G401.6 (cell line): Measurements from ENCODE around the gene APOM.

ENCODE experiments used
- FAIRE-seq: peaks from 2 replicates; lab custom pipeline; 2012; peaks lifted over from hg19 to GRCh38; lab: Jason Lieb, UNC

APOM gene

DNA sequence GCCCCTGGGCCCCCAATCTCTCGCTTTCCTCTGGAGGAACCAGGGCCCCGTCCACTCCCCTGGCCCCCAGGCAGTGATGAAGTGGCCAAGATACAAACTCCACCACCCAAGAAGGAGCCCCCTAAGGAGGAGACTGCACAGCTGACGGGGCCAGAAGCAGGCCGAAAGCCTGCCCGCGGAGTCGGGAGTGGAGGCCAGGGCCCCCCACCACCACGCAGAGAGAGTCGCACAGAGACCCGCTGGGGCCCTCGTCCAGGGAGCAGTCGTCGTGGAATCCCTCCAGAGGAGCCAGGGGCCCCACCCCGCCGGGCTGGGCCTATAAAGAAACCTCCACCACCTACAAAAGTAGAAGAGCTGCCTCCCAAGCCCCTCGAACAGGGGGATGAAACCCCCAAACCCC is 24.5 kb upstream of the APOM start:
- FAIRE-seq, result no peak

DNA sequence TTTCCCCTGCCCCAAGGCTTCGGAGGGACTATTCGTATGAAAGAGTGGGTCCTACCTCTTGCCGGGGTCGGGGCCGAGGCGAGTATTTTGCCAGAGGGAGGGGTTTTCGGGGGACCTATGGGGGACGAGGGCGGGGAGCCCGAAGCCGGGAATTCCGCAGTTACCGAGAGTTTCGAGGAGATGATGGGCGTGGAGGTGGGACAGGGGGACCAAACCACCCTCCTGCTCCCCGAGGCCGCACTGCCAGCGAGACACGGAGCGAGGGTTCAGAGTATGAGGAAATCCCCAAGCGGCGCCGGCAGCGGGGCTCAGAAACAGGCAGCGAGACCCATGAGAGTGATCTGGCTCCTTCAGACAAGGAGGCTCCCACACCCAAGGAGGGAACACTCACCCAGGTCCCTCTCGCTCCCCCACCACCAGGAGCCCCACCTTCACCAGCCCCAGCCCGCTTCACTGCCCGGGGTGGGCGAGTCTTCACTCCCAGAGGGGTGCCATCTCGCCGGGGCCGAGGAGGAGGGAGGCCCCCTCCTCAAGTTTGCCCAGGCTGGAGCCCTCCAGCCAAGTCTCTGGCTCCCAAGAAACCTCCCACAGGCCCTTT is 23.9 kb upstream of the APOM start:
- FAIRE-seq, result no peak

DNA sequence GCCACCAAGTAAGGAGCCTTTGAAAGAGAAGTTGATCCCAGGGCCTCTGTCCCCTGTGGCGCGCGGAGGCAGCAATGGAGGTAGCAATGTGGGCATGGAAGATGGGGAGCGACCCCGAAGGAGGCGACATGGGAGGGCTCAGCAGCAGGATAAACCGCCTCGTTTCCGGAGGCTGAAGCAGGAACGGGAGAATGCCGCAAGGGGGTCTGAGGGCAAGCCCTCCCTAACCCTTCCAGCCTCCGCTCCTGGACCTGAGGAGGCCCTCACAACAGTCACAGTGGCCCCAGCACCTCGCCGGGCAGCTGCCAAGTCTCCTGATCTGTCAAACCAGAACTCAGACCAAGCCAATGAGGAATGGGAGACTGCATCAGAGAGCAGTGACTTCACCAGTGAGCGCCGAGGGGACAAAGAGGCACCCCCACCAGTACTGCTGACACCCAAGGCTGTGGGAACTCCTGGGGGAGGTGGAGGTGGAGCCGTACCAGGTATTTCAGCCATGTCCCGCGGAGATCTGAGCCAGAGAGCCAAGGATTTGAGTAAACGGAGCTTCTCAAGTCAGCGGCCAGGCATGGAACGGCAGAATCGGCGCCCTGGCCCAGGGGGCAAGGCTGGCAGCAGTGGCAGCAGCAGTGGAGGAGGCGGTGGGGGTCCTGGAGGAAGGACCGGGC is 23.3 kb upstream of the APOM start:
- no peak for FAIRE-seq

DNA sequence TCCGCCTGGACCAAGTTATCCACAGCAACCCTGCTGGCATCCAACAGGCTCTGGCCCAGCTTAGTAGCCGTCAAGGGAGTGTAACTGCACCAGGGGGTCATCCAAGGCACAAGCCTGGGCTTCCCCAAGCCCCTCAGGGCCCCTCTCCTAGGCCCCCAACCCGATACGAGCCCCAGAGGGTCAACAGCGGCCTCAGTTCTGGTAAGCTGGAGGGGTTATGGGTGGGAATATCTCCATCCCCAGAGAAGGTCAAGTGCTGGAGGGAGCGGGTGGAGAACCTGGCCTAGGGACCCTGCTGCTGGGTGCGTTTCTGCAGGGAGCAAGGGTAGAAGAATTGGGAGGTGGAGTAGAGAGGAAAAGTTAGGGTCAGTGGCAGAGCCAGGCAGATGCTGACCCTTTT is 22.2 kb upstream of the APOM start:
- FAIRE-seq, result no peak

DNA sequence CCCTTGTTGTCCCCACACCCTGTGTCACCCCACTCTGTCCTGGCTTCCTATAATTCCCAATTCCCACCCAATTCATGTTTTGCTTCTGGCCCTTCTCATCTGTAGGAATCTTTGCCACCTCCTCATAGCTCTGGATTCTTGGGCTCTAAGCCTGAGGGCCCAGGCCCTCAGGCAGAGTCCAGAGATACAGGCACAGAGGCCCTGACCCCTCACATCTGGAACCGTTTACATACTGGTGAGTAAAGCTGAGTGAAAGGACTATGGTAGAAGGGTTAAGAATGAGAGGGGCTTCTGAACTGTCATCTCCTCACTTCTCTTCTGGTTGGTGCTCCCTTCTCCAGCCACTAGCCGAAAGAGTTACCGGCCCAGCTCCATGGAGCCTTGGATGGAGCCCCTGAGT is 21.6 kb upstream of the APOM start:
- no peak for FAIRE-seq

DNA sequence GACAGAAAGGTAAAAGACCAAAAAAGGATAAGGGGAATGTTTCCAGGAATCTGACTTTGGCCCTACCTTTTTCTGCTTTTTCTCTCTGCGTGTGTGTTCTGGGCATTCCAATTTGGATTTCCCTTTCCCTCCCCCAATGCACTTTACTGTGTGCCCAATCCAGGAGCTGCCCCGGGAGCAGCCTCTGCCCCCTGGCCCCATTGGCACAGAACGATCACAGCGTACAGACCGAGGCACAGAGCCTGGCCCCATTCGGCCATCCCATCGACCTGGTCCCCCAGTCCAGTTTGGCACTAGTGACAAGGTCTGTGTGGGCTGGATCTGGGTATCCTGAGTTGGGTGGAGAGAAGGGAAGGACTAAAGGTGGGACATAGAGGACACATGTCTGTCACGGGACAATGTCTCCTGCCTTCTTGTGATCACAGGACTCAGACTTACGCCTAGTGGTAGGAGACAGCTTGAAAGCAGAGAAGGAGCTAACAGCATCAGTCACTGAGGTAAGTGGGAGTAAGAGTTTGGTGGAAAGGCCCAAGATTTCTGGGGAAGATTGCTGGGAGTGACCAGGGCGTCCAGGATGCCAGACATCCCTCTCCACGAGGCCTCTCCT is 20.6 kb upstream of the APOM start:
- no peak for FAIRE-seq

DNA sequence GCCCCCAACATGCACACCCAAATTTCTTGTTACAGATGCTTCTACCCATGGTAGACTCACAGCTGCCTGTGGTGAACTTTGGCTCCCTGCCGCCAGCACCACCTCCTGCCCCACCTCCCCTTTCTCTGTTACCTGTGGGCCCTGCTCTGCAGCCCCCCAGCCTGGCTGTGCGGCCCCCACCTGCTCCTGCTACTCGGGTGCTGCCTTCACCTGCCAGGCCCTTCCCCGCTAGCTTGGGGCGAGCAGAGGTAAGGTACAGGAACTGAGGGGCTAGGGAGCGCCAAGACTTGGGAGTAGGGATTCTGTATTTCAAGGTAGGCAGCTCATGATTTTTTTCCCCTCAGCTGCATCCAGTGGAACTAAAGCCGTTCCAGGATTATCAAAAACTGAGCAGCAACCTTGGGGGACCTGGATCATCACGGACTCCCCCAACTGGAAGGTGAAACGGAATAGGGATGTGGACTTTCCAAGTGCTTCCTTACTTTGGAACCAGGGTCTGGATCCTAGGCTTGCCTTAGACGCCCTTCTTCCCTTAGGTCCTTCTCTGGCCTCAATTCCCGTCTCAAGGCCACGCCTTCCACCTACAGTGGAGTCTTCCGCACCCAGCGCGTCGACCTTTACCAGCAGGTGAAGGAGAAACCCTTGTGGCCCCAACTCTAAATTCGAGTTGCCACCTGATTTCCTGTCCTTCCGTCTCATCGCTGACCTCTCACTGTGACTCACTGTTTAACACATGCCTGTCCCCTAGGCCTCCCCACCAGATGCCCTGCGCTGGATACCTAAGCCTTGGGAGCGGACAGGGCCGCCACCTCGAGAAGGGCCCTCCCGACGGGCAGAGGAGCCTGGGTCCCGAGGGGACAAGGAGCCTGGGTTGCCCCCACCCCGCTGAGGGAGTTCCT is 18.7 kb upstream of the APOM start:
- no peak for FAIRE-seq

DNA sequence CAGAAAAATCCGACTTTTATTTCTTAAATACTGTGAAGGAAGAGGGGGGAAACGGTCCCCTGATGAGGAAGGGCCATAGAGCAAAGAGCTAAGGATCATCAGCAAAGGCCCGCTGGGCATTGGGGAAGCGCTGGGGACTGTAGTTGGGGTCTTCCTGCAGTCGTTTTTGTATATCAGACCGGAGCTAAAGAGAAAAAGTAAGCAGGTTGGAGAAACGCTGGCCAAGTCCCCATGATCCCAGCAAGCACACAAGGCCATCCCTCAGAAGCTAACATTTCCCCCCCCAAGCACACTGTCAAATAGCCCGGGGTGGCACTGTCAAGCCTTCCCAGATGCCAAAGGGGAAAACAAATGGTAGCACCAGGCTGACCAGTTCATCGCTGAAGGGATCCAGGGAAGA is 16.7 kb upstream of the APOM start:
- no peak for FAIRE-seq

DNA sequence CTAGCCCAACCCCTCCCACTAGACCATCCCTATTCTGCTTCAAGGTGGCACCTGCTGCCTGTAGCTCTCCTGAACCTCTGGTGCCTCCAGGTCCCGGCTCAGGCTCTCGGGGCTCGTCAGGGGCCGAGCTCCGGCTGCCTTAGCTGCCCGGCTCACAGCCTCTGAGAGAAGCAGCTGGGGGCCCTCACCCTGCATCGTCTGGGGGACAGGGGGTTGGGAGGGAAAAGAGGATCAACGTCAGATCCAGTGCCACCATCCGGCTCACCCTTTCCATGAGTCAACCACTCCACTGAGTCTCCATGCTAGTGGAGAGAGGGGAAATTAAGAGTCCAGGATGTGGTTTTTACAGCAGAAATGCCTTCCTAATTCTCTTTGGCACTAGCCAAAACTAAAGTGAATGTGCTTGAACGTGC is 16.2 kb upstream of the APOM start:
- FAIRE-seq, result no peak

DNA sequence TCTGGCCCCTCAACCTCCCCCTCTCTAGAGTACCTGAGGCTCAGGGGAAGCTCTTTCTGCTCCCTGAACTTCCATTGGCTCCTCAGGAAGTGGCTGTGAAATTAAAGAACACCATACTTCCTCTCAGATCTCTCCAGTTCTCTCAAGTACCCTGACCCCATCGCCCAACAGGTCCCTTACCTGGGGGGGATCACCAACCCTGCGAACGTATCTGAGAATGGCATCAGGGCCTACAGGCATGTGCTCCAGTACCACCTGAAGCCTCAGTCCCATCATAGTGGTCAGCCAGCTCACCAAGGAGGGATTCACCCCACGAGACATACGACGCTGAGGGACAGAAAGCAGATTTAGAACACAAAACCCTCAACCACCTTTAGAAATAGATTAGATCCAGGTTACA is 15.1 kb upstream of the APOM start:
- no peak for FAIRE-seq

DNA sequence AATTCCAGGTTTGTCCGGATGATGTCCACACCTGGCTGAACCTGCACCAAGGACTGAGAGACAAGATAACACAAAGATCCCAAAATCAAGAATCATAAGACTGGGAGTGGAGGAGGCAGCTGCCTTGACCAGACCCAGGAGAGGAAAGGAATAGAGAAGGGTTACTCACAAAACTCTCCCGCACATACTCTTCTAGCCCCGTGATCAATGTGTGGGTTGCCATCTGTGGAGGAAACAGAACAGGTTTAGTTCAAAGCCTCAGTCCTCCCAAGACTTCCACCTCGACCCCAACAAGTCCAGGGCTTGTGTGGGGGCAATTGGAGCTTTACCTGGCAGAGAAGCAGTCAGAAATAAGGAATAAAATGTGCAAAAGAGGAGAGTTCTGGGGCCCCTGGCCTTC is 14.3 kb upstream of the APOM start:
- FAIRE-seq, result no peak

DNA sequence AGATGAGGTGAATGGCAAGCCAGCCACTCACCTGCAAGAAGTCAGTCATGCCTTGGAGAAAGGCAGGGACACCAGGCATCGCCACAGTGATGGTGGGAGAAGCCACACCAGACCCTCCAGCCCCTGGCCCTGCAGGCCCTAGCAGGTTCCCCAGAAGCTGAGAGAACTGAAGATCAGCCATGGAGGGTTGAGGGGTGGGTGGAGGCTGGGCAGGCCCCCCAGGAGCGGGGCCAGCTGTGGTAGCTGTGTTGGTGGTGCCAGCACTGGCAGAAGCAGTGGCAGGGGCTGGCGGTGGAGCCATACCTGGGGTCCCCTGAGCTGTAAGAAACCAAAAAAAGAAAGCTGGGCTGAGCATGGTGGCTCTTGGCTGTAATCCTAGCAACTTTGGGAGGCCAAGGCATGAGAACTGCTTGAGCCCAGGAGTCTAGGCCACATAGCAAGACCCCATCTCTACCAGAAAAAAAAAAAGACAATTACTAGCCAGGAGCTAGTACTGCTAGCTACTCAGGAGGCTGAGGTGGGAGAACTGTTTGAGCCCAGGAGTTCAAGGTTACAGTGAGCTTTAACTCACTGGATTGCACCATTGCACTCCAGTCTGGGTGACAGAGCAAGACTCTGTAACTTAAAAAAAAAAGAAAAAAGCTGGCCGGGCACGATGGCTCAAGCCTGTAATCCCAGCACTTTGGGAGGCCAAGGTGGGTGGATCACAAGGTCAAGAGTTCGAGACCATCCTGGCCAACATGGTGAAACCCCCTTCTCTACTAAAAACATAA is 12.7 kb upstream of the APOM start:
- FAIRE-seq, result no peak

DNA sequence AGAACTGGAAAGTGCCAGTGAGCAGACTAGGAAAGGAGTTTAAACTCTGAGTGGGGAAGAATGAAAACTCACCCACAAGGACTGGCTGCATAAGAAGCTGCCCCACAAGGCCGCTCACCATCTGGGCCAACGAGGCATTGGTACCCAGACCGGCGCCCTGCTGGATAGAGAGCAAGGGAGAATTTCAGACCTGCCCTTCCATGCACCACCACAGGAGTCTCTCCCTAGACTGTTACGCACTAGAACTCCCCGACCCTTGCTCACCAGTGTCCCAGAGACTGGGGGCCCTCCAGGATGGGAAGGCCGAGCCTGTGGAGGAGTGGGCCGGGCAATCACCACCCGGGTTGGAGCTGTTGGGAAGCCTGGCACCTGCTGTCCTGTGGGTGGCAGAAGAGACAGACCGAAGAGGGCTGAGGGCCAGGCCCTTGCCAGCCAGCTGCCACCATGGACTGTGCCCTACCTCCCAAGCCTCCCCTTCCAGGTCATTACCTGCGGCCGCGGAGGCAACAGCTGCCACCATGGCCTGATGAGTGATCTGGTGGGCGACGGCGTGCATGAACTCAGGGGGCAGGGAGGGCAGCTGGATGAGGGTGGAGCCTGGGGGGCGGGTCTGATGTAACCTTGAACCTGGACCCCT is 11.8 kb upstream of the APOM start:
- FAIRE-seq, result no peak

DNA sequence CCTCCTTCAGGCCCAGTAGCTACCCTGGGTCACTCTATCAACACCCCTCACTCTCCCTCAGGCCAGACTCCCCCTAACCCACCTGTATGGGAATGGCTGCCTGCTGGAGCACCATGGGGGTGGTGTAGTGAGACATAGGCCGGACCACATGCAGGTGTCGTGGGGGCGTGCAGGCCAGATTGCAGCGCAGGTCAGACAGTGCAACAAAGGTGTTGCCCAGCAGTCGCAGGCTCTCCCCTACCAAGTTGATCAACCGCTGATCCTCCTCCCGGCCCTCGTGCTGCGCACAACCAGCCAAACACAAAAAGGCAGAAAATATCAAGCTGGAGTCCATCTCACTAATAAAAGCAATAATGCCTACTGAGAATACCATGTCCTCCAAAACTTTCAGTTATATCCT is 10.4 kb upstream of the APOM start:
- no peak for FAIRE-seq

DNA sequence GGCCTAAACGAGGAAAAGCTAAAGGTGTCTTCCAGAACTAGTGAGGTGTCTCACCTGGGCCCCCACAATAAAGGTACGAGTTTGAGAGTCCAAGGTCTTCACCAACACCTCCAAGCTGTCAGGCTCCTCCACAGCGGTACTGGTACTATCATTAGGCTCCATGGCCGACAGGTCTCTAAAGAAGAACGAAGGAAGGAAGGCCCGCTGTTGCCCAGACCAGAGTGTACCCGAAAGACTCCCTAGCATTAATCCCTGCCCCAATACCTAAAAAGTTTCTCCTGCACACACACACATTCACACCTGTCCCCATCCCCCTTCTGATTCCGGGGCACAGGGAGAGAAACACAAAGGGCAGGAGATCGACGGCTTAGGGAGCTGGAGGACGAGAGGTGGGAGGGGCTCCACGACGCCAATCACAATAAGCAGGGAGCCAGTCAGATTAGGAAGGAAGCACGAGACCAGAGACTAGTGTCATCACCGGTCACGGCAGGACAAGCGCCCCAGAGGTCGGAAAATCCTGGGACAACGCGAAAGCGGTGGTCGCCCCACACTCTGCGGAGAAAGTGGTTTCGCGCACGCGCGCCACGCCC is 4.0 kb upstream of the APOM start:
- no peak for FAIRE-seq

DNA sequence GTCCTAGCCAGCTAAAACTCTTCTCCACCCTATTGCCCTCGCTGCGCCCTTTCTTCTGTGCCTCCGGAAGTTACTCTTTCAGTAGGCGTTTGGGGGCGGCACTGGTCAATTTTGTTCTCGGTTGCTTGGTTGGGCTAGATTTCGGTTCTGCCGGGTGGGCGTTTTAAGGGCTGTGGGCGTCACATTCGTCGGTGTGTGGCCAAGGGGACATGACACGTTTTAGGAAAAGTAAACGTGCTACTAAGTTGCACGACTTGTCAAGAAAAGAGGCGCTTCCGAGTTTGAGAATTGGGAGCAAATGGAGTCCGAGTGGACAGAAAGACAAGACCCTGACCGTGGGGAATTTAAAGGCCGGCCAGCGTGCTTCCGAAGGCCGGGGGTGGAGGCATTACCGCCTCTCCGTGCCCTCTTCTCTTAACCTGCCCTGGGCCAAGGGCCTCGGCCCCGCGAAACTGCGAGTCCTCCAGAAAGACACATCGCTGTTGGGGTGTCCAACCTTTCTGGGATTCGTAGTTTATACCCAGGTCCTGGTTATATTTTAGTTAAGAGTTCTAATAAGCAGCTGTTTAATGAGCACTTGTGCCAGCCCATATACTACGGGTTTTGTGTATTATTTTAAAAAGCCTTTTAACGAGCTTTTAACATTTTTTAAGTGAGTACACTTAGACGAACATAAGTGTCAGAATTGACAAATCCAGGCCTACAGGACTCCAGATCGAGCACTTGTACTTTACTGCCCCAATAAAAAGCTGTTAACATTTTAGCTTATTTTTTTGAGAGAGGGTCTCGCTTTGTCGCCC is 2.6 kb upstream of the APOM start:
- FAIRE-seq, result peak; percentile 91

DNA sequence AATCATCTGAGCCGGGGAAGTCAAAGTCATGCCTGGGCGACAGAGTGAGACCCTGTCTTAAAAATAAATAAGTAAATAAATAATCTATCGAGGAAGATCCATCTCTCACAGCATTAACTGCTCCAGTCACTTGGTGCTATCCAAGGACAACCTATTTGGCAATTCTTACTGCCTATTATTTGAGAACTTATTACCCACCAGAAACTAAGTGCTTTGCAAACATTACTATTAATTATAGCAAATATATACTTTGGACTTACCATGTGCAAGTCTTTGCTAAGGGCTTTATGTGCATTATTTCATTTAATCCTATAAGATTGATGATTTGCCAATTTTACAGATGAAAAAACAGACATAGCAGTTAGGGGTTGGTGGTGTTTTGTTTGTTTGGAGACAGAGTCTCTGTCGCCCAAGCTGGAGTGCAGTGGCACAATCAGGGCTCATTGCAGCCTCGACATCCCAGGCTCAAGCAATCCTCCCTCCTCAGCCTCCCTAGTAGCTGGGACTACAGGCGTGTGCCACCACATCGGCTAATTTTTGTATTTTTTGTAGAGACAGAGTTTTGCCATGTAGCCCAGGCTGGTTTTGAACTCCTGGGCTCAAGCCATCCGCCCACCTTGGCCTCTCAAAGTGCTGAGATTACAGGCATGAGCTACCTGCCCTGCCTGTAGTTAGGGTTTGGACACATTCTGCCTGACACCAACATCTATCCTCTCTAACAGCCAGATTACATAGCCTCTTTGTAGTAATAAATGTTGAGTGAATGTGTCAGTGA is 933 bp upstream of the APOM start:
- FAIRE-seq, result no peak

DNA sequence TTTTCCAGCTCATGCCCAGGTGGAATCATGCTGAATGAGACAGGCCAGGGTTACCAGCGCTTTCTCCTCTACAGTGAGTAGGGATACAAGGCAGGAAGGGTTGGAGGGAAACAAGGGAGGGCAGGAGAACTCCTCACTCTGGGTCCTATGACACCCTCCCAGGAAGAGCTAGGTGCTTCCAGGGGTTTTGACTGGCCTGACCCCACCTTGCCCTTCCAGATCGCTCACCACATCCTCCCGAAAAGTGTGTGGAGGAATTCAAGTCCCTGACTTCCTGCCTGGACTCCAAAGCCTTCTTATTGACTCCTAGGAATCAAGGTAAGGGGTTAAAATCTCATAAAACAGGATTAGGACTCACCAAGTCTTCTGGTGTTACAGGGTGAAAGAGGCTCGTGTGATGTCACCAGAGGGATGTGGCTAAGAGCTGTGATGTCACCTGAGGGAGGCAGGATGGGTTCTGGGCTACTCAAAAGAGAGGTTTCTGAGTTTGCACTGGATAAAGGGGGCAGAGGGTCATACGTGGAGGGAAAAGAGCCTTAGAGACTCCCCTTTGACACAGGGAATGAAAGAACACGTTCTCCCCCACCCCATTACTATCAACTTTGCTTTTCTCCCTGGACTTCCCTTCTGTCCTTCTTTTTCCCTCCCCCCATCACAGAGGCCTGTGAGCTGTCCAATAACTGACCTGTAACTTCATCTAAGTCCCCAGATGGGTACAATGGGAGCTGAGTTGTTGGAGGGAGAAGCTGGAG is 1.9 kb downstream of the APOM start:
- FAIRE-seq, result no peak

DNA sequence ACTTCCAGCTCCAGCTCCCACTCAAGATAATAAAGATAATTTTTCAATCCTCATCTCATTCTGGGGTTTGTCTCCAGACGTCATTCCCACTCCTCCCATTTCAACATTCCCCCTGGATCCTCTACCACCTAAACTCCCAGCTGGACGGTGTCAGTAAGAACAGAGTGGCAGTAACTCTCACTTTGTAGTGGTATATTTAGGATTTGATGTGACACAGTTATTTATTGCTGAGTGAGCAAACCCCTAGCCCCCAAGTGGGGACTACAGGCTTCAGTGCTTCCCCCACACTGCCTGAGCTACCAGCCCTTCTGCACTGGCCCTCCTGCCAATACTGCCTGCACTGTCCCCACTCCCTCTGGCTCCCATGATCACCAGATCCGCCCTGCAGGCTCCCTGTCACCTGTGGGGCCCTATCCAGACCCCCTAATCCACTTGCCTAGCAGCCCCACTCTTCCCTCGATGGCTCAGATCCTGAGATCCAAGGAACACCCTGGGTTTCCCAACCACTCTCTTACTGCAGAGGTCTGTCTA is 2.5 kb downstream of the APOM start:
- no peak for FAIRE-seq
